Body of pancreas (tissue), 4 donors: ENCODE results near the gene CBFA2T3. TPM values are rescaled to one million over a fixed set of nuclear protein-coding genes. Genes with fewer than 3 reads are reported as not detected.

Experiments used
- ATAC-seq: fragments of 150-250 bp; one replicate; pipeline ENCODE4 v1.9.1; 2016
- DNase-seq, 4 donors: peaks; one replicate each; pipeline ENCODE4 v3.0.0-alpha.2; 2019
- H3K27ac ChIP-seq, 4 donors: fragments of 200-600 bp; sonication (generic); 1 replicate in 3 of 4; 2 replicates in 1 of 4; pipeline versions ENCODE4 v1.5.1 to v1.6.1; 2016 to 2019; ENCODE audit warnings: mild to moderate bottlenecking in 1 of 4, mixed read lengths in 1 of 4, moderate library complexity in 1 of 4
- H3K27me3 ChIP-seq, 2 donors: fragments of 200-600 bp; sonication (generic); one replicate each; pipeline ENCODE4 v1.6.0; 2016; ENCODE audit warnings: mild to moderate bottlenecking in 1 of 2
- H3K36me3 ChIP-seq, 2 donors: fragments of 200-600 bp; sonication (generic); replicated peaks in 1 of 2; 2 replicates each; pipeline ENCODE4 v1.5.1; 2016; ENCODE audit warnings: low read depth in 2 of 2; ENCODE audit not compliant: insufficient read depth in 1 of 2
- H3K4me1 ChIP-seq: fragments of 200-600 bp; sonication (generic); one replicate; pipeline ENCODE4 v1.6.0; 2016
- H3K4me3 ChIP-seq, 2 donors: fragments of 200-600 bp; sonication (generic); 1 replicate in 1 of 2; 2 replicates in 1 of 2; pipeline ENCODE4 v1.5.1; 2016 to 2019
- H3K9me3 ChIP-seq, 3 donors: fragments of 200-600 bp; sonication (generic); 1 replicate in 2 of 3; 2 replicates in 1 of 3; pipeline ENCODE4 v1.5.1; 2016
- CTCF ChIP-seq, 7 experiments: fragments of 450-650 bp in 4 of 7; fragments of 200-600 bp in 3 of 7; sonication (generic) in 3 of 7; IDR thresholded peaks; one replicate each; pipeline ENCODE4 v1.5.1; 2016 to 2019; ENCODE audit warnings: antibody characterized with exemption in 7 of 7
- POLR2A ChIP-seq, 3 donors: fragments of 450-650 bp; IDR thresholded peaks; one replicate each; pipeline ENCODE4 v1.6.1; 2016; ENCODE audit warnings: antibody characterized with exemption in 3 of 3, mild to moderate bottlenecking in 2 of 3
- WGBS, 2 donors: methylation state at CpG; one replicate each; pipeline ENCODE4 v1.1.5; 2017; 5-methylcytosine and 5-hydroxymethylcytosine counted together
- intact Hi-C: fragments of 100-400 bp; cut with DNase I; formaldehyde crosslinking; loops from one replicate; pipeline ENCODE4 v1.15.1; 2023
- total RNA-seq, 2 donors: library from RNA; depleted of rRNA; stranded (reverse); fragments of >200 nt; gene quantifications; one replicate each; pipeline ENCODE4 v1.1.0, GENCODE V29; 2016

CBFA2T3 gene
- total RNA-seq, 2 donors from 2014 or later = 7.8 to 16.2 TPM

GRCh38 chr16:88876942-88877526, 100.0 kb downstream of the CBFA2T3 start:
- Histone ChIP-seq H3K4me3 (no peak overlapping the region), H3K27me3 (no peaks in the 10 kb centered on the region), H3K9me3 (no peaks in the 10 kb centered on the region), H3K27ac (no peak overlapping the region), H3K36me3 (peaks cover 4% of the 10 kb centered on the region in 2 donors), H3K4me1 (no peaks in the 10 kb centered on the region)
- DNase-seq (no peak), ATAC-seq (no peak)
- TF ChIP-seq POLR2A (IDR thresholded peaks at IDR 0.05) (no peak), CTCF (IDR thresholded peaks at IDR 0.05) (no peak)
- WGBS, 2 donors = 93 to 97% methylated on average over 9 to 32 of the region's 33 CpGs
- intact Hi-C loops = no loop called here

- Histone ChIP-seq H3K9me3 (no peaks in the 10 kb centered on the region), H3K27ac (no peak overlapping the region), H3K36me3 (peaks cover 4% of the 10 kb centered on the region in 2 donors), H3K4me1 (peaks cover 4% of the 10 kb centered on the region), H3K4me3 (no peak overlapping the region), H3K27me3 (no peaks in the 10 kb centered on the region)
- ATAC-seq (no peak), DNase-seq (no peak)
- 93 to 94% methylated on average over 22 of the region's 22 CpGs for WGBS, 2 donors
- TF ChIP-seq POLR2A (IDR thresholded peaks at IDR 0.05) (no peak), CTCF (IDR thresholded peaks at IDR 0.05) (no peak)
- intact Hi-C loops = no loop called here
Observed at GRCh38 chr16:88875703-88876234, 101.2 kb downstream of the CBFA2T3 start.

- 92 to 96% methylated on average over 34 of the region's 34 CpGs for WGBS, 2 donors
- no peak for ATAC-seq
- no peak for TF ChIP-seq CTCF (IDR thresholded peaks at IDR 0.05)
- TF ChIP-seq POLR2A (IDR thresholded peaks at IDR 0.05) = no peak
- intact Hi-C loops = no loop called here
- H3K9me3 ChIP-seq = no peaks in the 10 kb centered on the region
- no peak for DNase-seq
- no peak overlapping the region for H3K27ac ChIP-seq
- no peak overlapping the region for H3K4me3 ChIP-seq
- H3K36me3 ChIP-seq = peaks cover 4% of the 10 kb centered on the region in 2 donors
- peaks cover 5% of the 10 kb centered on the region for H3K4me1 ChIP-seq
- H3K27me3 ChIP-seq = no peaks in the 10 kb centered on the region
Observed at GRCh38 chr16:88874938-88875599, 101.9 kb downstream of the CBFA2T3 start.

GRCh38 chr16:88872650-88873331, 104.2 kb downstream of the CBFA2T3 start:
- DNase-seq (no peak), ATAC-seq (no peak)

More at GRCh38 chr16:88872650-88873331, 104.2 kb downstream of the CBFA2T3 start:
- intact Hi-C loops = no loop called here
- H3K36me3 ChIP-seq = no peaks in the 10 kb centered on the region
- peaks cover 5% of the 10 kb centered on the region for H3K4me1 ChIP-seq
- no peaks in the 10 kb centered on the region for H3K27me3 ChIP-seq
- no peak overlapping the region for H3K27ac ChIP-seq
- no peaks in the 10 kb centered on the region for H3K9me3 ChIP-seq
- TF ChIP-seq CTCF (IDR thresholded peaks at IDR 0.05) (no peak), POLR2A (IDR thresholded peaks at IDR 0.05) (no peak)
- WGBS, 2 donors = 48 to 60% methylated on average over 13 to 25 of the region's 25 CpGs
- H3K4me3 ChIP-seq = no peak overlapping the region
